Measurements from ENCODE around the gene MOCOS. TPM values are rescaled to one million over a fixed set of nuclear protein-coding genes. Genes with fewer than 3 reads are reported as not detected.

MOCOS gene
- total and polyA plus RNA-seq, 2 of the 13 experiments (the other 11 are each of a cell fraction or from before 2014, with no cell fraction given) = 7.7 to 15.4 TPM

GRCh38 chr18:36295880-36296301 is 108.6 kb downstream of the MOCOS start:
- intact Hi-C loops (cut with micrococcal nuclease; ENCODE audit: unreplicated experiment) = loop anchor here (2.0 to 5.0 kb wide), 2 partner anchors 117 to 276 kb away; no protein-coding TSS in a partner anchor
- H3K9ac ChIP-seq (ENCODE audit: insufficient read depth, low read depth, low read length) = no peak overlapping the region
- ChIA-PET POLR2A (no interaction called here), CTCF (ENCODE audit: low intra/inter-chr PET ratio, low total read pairs) (no interaction called here)
- H3K4me3 ChIP-seq (replicated peaks in 1 of 3; ENCODE audit: insufficient read depth in 1 of 3, low read depth in 2 of 3, low read length in 3 of 3) = no peak overlapping the region
- 66% methylated on average over 8 of the region's 21 CpGs for WGBS (ENCODE audit: low lambda C conversion rate)
- no TSS peak for BruUV-seq (replicated peaks)
- H3K4me1 ChIP-seq (ENCODE audit: insufficient read depth, low read length) = peaks cover 9% of the 10 kb centered on the region; the same call in 1 of the 2 replicates
- no peaks in the 10 kb centered on the region for H3K36me3 ChIP-seq (replicated peaks in 1 of 2; ENCODE audit: control insufficient read depth in 1 of 2, insufficient read depth in 2 of 2, low read length in 2 of 2)
- DNase-seq (ENCODE audit: low spot score) (no peak), ATAC-seq (no peak), FAIRE-seq (no peak)
- in situ Hi-C loops (cut with HindIII; ENCODE audit: extremely low pct_ligation_motif_present, low pct_unique_long_range_greater_than_20kb) = loop anchor here (10.0 kb wide), 1 partner anchor 279 kb away; no protein-coding TSS in a partner anchor
- no peaks in the 10 kb centered on the region for H3K9me3 ChIP-seq (ENCODE audit: low read length)
- no peak overlapping the region for H3K27ac ChIP-seq (ENCODE audit: extremely low read length, insufficient read depth, low read length)
- H3K27me3 ChIP-seq (ENCODE audit: control insufficient read depth in 1 of 2, insufficient read depth in 2 of 2, low read length in 2 of 2) = peaks cover 0 to 52% of the 10 kb centered on the region in 2 experiments; a peak in 4 of 5 replicates
- no peak overlapping the region for H3K4me2 ChIP-seq (ENCODE audit: low read depth, low read length)
- H4K20me1 ChIP-seq (ENCODE audit: insufficient read depth, low read length) = no peaks in the 10 kb centered on the region
- no peaks in the 10 kb centered on the region for H3K79me2 ChIP-seq (ENCODE audit: insufficient read depth, low read length)
- H2AFZ ChIP-seq (ENCODE audit: low read length) = no peak overlapping the region
- TF ChIP-seq ZSCAN30 (CRISPR knock-in tag; IDR thresholded peaks at IDR 0.05) (no peak), BCL6 (CRISPR knock-in tag; IDR thresholded peaks at IDR 0.05) (no peak), ZNF7 (CRISPR knock-in tag; IDR thresholded peaks at IDR 0.05) (no peak), BATF2 (CRISPR knock-in tag; IDR thresholded peaks at IDR 0.05) (no peak), RORA (CRISPR knock-in tag; IDR thresholded peaks at IDR 0.05) (no peak), CSRNP1 (CRISPR knock-in tag; IDR thresholded peaks at IDR 0.05) (no peak), ZNF747 (CRISPR knock-in tag; IDR thresholded peaks at IDR 0.05; ENCODE audit: borderline replicate concordance) (no peak), FOXA3 (CRISPR knock-in tag; IDR thresholded peaks at IDR 0.05) (no peak), PBX3 (CRISPR knock-in tag; IDR thresholded peaks at IDR 0.05; ENCODE audit: borderline replicate concordance) (no peak), ZNF44 (CRISPR knock-in tag; IDR thresholded peaks at IDR 0.05) (no peak), MIER3 (CRISPR knock-in tag; IDR thresholded peaks at IDR 0.05; ENCODE audit: borderline replicate concordance) (no peak), YEATS2 (CRISPR knock-in tag; IDR thresholded peaks at IDR 0.05; ENCODE audit: borderline replicate concordance) (no peak), TAF1 (CRISPR knock-in tag; IDR thresholded peaks at IDR 0.05) (no peak), ZNF644 (CRISPR knock-in tag; IDR thresholded peaks at IDR 0.05; ENCODE audit: low read depth) (no peak)
